Activated T-cell treated with anti-CD3 and anti-CD28 coated beads for 48 hours (primary cell): ENCODE measurements around the gene C10orf71.

ENCODE experiments used
- DNase-seq: peaks from one replicate; pipeline ENCODE4 v3.0.0-alpha.2; 2020; ENCODE audit warnings: low read depth

C10orf71 gene

GRCh38 chr10:49298983-49299815 lies at the start of gene C10orf71:
Gene C10orf71 (plus strand): TSS chr10:49299170. CDS start chr10:49322546, 23,376 bp downstream.
- no peak for DNase-seq

GRCh38 chr10:49252313-49253034 lies 46.5 kb upstream of the C10orf71 start:
- no peak for DNase-seq

- DNase-seq: no peak
Measured at GRCh38 chr10:49253340-49253906, 45.5 kb upstream of the C10orf71 start.

- DNase-seq: no peak
Measured at GRCh38 chr10:49254150-49254549, 44.8 kb upstream of the C10orf71 start.

- no peak for DNase-seq
Measured at GRCh38 chr10:49254556-49255318, 44.2 kb upstream of the C10orf71 start.

- DNase-seq: no peak
Measured at GRCh38 chr10:49255883-49256282, 43.1 kb upstream of the C10orf71 start.

- no peak for DNase-seq
Measured at GRCh38 chr10:49257154-49257553, 41.8 kb upstream of the C10orf71 start.

GRCh38 chr10:49257626-49258349 lies 41.2 kb upstream of the C10orf71 start:
- no peak for DNase-seq

- DNase-seq: no peak
Measured at GRCh38 chr10:49258350-49258683, 40.7 kb upstream of the C10orf71 start.

GRCh38 chr10:49260644-49261296 lies 38.2 kb upstream of the C10orf71 start:
- no peak for DNase-seq

GRCh38 chr10:49263591-49263990 lies 35.4 kb upstream of the C10orf71 start:
- DNase-seq: no peak

GRCh38 chr10:49264177-49264677 lies 34.7 kb upstream of the C10orf71 start:
- no peak for DNase-seq

GRCh38 chr10:49265885-49266284 lies 33.1 kb upstream of the C10orf71 start:
- no peak for DNase-seq

- no peak for DNase-seq
Measured at GRCh38 chr10:49268185-49268584, 30.8 kb upstream of the C10orf71 start.

GRCh38 chr10:49269523-49269922 lies 29.4 kb upstream of the C10orf71 start:
- no peak for DNase-seq

- no peak for DNase-seq
Measured at GRCh38 chr10:49270565-49270964, 28.4 kb upstream of the C10orf71 start.

- no peak for DNase-seq
Measured at GRCh38 chr10:49271346-49271745, 27.6 kb upstream of the C10orf71 start.

GRCh38 chr10:49272251-49273081 lies 26.5 kb upstream of the C10orf71 start:
- no peak for DNase-seq

GRCh38 chr10:49273082-49273465 lies 25.9 kb upstream of the C10orf71 start:
- no peak for DNase-seq

- DNase-seq: no peak
Measured at GRCh38 chr10:49273626-49274025, 25.3 kb upstream of the C10orf71 start.
